ENCODE data around the gene MTARC1.

GRCh38 chr1:220755309-220755708 lies 31.4 kb upstream of the MTARC1 start:
- no peak for TF ChIP-seq CTCF (IDR thresholded peaks at IDR 0.05)
- TF ChIP-seq POLR2A (IDR thresholded peaks at IDR 0.05): no peak

Data from heart left ventricle (tissue), 13 donors.